Activated CD8-positive, alpha-beta T cell treated with anti-CD3 and anti-CD28 coated beads for 36 hours (primary cell): ENCODE data around the gene SLC16A6. TPM values are rescaled to one million over a fixed set of nuclear protein-coding genes. Genes with fewer than 3 reads are reported as not detected.

Source experiments
- ATAC-seq: fragments of 200-7000 bp; cut with Tn5 transposase; one replicate; pipeline ENCODE4 v1.10.0; 2021; ENCODE audit warnings: mild to moderate bottlenecking, moderate library complexity
- CTCF ChIA-PET: fragments of 350-600 bp; sonication (Branson Sonifier 250); formaldehyde crosslinking; loops from one replicate; lab custom pipeline; 2021; ENCODE audit warnings: antibody characterized with exemption; lab: Charles Lee
- POLR2A ChIA-PET: fragments of 350-600 bp; sonication (Branson Sonifier 250); formaldehyde crosslinking; loops from one replicate; lab custom pipeline; 2021; ENCODE audit warnings: antibody characterized with exemption; lab: Charles Lee
- DNase-seq: peaks from one replicate; pipeline ENCODE4 v3.0.0-alpha.2; 2020
- H3K27ac Mint-ChIP-seq: one replicate; pipeline ENCODE4 v1.8.0; 2021; ENCODE audit warnings: mild to moderate bottlenecking, mixed read lengths
- H3K27me3 Mint-ChIP-seq: one replicate; pipeline ENCODE4 v1.8.0; 2021; ENCODE audit warnings: mixed read lengths
- H3K36me3 Mint-ChIP-seq: one replicate; pipeline ENCODE4 v1.8.0; 2021; ENCODE audit warnings: low read depth, mixed read lengths
- H3K4me1 Mint-ChIP-seq: one replicate; pipeline ENCODE4 v1.8.0; 2021; ENCODE audit warnings: low read depth, mixed read lengths
- H3K4me3 Mint-ChIP-seq: one replicate; pipeline ENCODE4 v1.8.0; 2021; ENCODE audit warnings: mild to moderate bottlenecking, moderate library complexity, mixed read lengths
- H3K9me3 Mint-ChIP-seq: one replicate; pipeline ENCODE4 v1.8.0; 2021; ENCODE audit warnings: mixed read lengths
- CTCF ChIP-seq: fragments of 200-600 bp; IDR thresholded peaks from one replicate; pipeline ENCODE4 v1.8.0; 2022; ENCODE audit warnings: antibody characterized with exemption, mild to moderate bottlenecking
- intact Hi-C: fragments of 100-400 bp; cut with micrococcal nuclease; formaldehyde crosslinking; loops from one replicate; pipeline ENCODE4 v1.10.0; 2022
- total RNA-seq, 2 experiments: library from RNA; stranded (reverse); gene quantifications; one replicate each; pipeline ENCODE4 v1.2.3, GENCODE V29; 2021

Gene SLC16A6
- total RNA-seq, 2 experiments from 2014 or later, result 2.3 to 2.8 TPM

GRCh38 chr17:68301438-68301959, 10.6 kb upstream of the SLC16A6 start:
- DNase-seq (no peak), ATAC-seq (no peak)
- TF ChIP-seq CTCF, result no peak
- no peaks in the 10 kb centered on the region for H3K36me3 Mint-ChIP-seq
- H3K4me3 Mint-ChIP-seq, result no peak overlapping the region
- ChIA-PET POLR2A (no interaction called here), CTCF (no interaction called here)
- no peaks in the 10 kb centered on the region for H3K27me3 Mint-ChIP-seq
- no peaks in the 10 kb centered on the region for H3K9me3 Mint-ChIP-seq
- H3K4me1 Mint-ChIP-seq, result peaks cover 16% of the 10 kb centered on the region
- no peak overlapping the region for H3K27ac Mint-ChIP-seq
- intact Hi-C loops, result no loop called here

- Mint-ChIP-seq H3K4me1 (peaks cover 29% of the 10 kb centered on the region), H3K36me3 (no peaks in the 10 kb centered on the region), H3K27ac (no peak overlapping the region), H3K4me3 (no peak overlapping the region), H3K9me3 (no peaks in the 10 kb centered on the region), H3K27me3 (no peaks in the 10 kb centered on the region)
- CTCF ChIA-PET, result no interaction called here
- POLR2A ChIA-PET, result interaction anchor here (0.6 to 1.2 kb wide), 2 partner anchors 10 to 166 kb away, joined by 3 read pairs; no protein-coding TSS in a partner anchor
- ATAC-seq (no peak), DNase-seq (no peak)
- no peak for TF ChIP-seq CTCF
- intact Hi-C loops, result loop anchor here (5.0 to 10.0 kb wide), 2 partner anchors 97 to 135 kb away; no protein-coding TSS in a partner anchor
Observed at GRCh38 chr17:68299817-68300216, 8.9 kb upstream of the SLC16A6 start.

GRCh38 chr17:68298601-68299000, 7.7 kb upstream of the SLC16A6 start:
- POLR2A ChIA-PET, result no interaction called here
- Mint-ChIP-seq H3K9me3 (no peaks in the 10 kb centered on the region), H3K4me3 (no peak overlapping the region), H3K36me3 (no peaks in the 10 kb centered on the region), H3K4me1 (peaks cover 38% of the 10 kb centered on the region), H3K27ac (no peak overlapping the region), H3K27me3 (no peaks in the 10 kb centered on the region)
- ATAC-seq (no peak), DNase-seq (no peak)
- CTCF ChIA-PET, result no interaction called here
- no peak for TF ChIP-seq CTCF
- intact Hi-C loops, result loop anchor here (5.0 to 10.0 kb wide), 2 partner anchors 99 to 136 kb away; no protein-coding TSS in a partner anchor

GRCh38 chr17:68297195-68297594, 6.3 kb upstream of the SLC16A6 start:
- intact Hi-C loops, result loop anchor here (5.0 to 10.0 kb wide), 2 partner anchors 100 to 138 kb away; no protein-coding TSS in a partner anchor
- no peak for TF ChIP-seq CTCF
- Mint-ChIP-seq H3K4me3 (peak overlapping the region; percentile 49), H3K9me3 (no peaks in the 10 kb centered on the region), H3K36me3 (no peaks in the 10 kb centered on the region), H3K4me1 (peaks cover 45% of the 10 kb centered on the region), H3K27ac (peak overlapping the region; percentile 77), H3K27me3 (no peaks in the 10 kb centered on the region)
- POLR2A ChIA-PET, result interaction anchor here (1.1 to 1.2 kb wide), 2 partner anchors 25 to 161 kb away, joined by 4 read pairs; no protein-coding TSS in a partner anchor
- DNase-seq (no peak), ATAC-seq (no peak)
- CTCF ChIA-PET, result interaction anchor here (0.9 to 2.5 kb wide), 4 partner anchors 10 to 135 kb away, joined by 3 to 13 read pairs (median 4); no protein-coding TSS in a partner anchor
